SK-N-SH (cell line): ENCODE data around the gene PRUNE1. TPM values are rescaled to one million over a fixed set of nuclear protein-coding genes. Genes with fewer than 3 reads are reported as not detected.

Experiments
- CTCF ChIA-PET: fragments of 300-600, 350-600 bp; formaldehyde crosslinking; extraction: SDS; loops from one replicate; lab custom pipeline; 2021; lab: Yijun Ruan, JAX
- POLR2A ChIA-PET: fragments of 350-600 bp; sonication (Branson Sonifier 250); formaldehyde crosslinking; extraction: SDS; loops from one replicate; lab custom pipeline; 2020; ENCODE audit warnings: antibody characterized with exemption, inconsistent platforms; lab: Yijun Ruan, JAX
- DNase-seq: peaks from one replicate; pipeline ENCODE4 v3.0.0; 2012
- H2AFZ ChIP-seq: fragments of 200-600 bp; sonication (generic); 2 replicates; pipeline ENCODE4 v1.8.1; 2016; ENCODE audit warnings: antibody characterized with exemption, mild to moderate bottlenecking, low read depth
- H3F3A ChIP-seq: fragments of 200-600 bp; sonication (generic); replicated peaks from 2 replicates; pipeline ENCODE3; 2016; ENCODE audit warnings: antibody characterized with exemption, mild to moderate bottlenecking; ENCODE audit not compliant: insufficient read depth
- H3K27ac ChIP-seq, 2 experiments: fragments of 200-500 bp in 1 of 2; fragments of 200-600 bp in 1 of 2; sonication (Bioruptor generic) in 1 of 2; sonication (generic), shearing (Covaris generic) in 1 of 2; 2 replicates each; pipeline versions ENCODE4 v1.5.1 to v1.6.1; 2014 to 2016; ENCODE audit warnings: low read depth in 2 of 2, inconsistent platforms in 1 of 2, low read length in 1 of 2, mild to moderate bottlenecking in 1 of 2, mixed read lengths in 1 of 2
- H3K27me3 ChIP-seq: fragments of 200-600 bp; sonication (generic), shearing (Covaris generic); 2 replicates; pipeline ENCODE4 v1.6.1; 2016; ENCODE audit warnings: mixed run types; ENCODE audit not compliant: insufficient read depth
- H3K36me3 ChIP-seq, 2 experiments: fragments of 200-500 bp in 1 of 2; fragments of 200-600 bp in 1 of 2; sonication (Bioruptor generic) in 1 of 2; sonication (generic) in 1 of 2; replicated peaks in 1 of 2; 2 replicates each; pipeline versions ENCODE3 to v1.5.1; 2014 to 2016; ENCODE audit warnings: low read length in 1 of 2, mild to moderate bottlenecking in 1 of 2; ENCODE audit not compliant: insufficient read depth in 2 of 2, control insufficient read depth in 1 of 2
- H3K4me1 ChIP-seq, 2 experiments: fragments of 200-500 bp in 1 of 2; fragments of 200-600 bp in 1 of 2; sonication (Bioruptor generic) in 1 of 2; sonication (generic), shearing (Covaris generic) in 1 of 2; 2 replicates each; pipeline versions ENCODE4 v1.5.1 to v1.6.1; 2014 to 2016; ENCODE audit warnings: low read depth in 1 of 2, low read length in 1 of 2, mixed run types in 1 of 2; ENCODE audit not compliant: insufficient read depth in 2 of 2, control insufficient read depth in 1 of 2
- H3K4me2 ChIP-seq: fragments of 200-600 bp; sonication (generic), shearing (Covaris generic); 2 replicates; pipeline ENCODE4 v1.6.1; 2017; ENCODE audit warnings: mixed run types
- H3K4me3 ChIP-seq, 2 experiments: fragments of 200-500 bp in 1 of 2; fragments of 200-600 bp in 1 of 2; sonication (Bioruptor generic) in 1 of 2; sonication (generic), shearing (Covaris generic) in 1 of 2; 2 replicates each; pipeline versions ENCODE4 v1.5.1 to v1.8.1; 2014 to 2016; ENCODE audit warnings: low read depth in 2 of 2, inconsistent platforms in 1 of 2, low read length in 1 of 2, mild to moderate bottlenecking in 1 of 2, mixed read lengths in 1 of 2, moderate library complexity in 1 of 2
- H3K79me2 ChIP-seq: fragments of 200-600 bp; sonication (generic); 2 replicates; pipeline ENCODE4 v1.8.1; 2017; ENCODE audit warnings: mild to moderate bottlenecking; ENCODE audit not compliant: insufficient read depth
- H3K9ac ChIP-seq: fragments of 200-600 bp; sonication (generic); 2 replicates; pipeline ENCODE4 v1.6.1; 2017; ENCODE audit warnings: mixed run types
- H3K9me2 ChIP-seq: fragments of 200-600 bp; sonication (generic); 2 replicates; pipeline ENCODE4 v1.6.1; 2017; ENCODE audit warnings: mixed run types
- H3K9me3 ChIP-seq: fragments of 200-600 bp; sonication (generic); 2 replicates; pipeline ENCODE4 v1.6.1; 2017; ENCODE audit warnings: mixed run types, mild to moderate bottlenecking, moderate library complexity
- H4K20me1 ChIP-seq: fragments of 200-600 bp; sonication (generic); 2 replicates; pipeline ENCODE4 v1.6.1; 2017; ENCODE audit warnings: mild to moderate bottlenecking, mixed run types; ENCODE audit not compliant: insufficient read depth
- EP300 ChIP-seq, 2 experiments: IDR thresholded peaks; 2 replicates each; pipeline versions ENCODE4 v1.4.0 to v1.6.1; 2012; ENCODE audit warnings: borderline replicate concordance in 1 of 2, low read depth in 1 of 2, low read length in 1 of 2
- EZH2phosphoT487 ChIP-seq: fragments of 200-600 bp; sonication (generic); IDR thresholded peaks from 2 replicates; pipeline ENCODE4 v1.6.1; 2017; ENCODE audit warnings: low read depth, mixed run types, mild to moderate bottlenecking, antibody characterized with exemption, moderate library complexity, borderline replicate concordance
- FOSL2 ChIP-seq: IDR thresholded peaks from 2 replicates; pipeline ENCODE4 v1.4.0; 2012; ENCODE audit warnings: low read depth, mild to moderate bottlenecking, moderate library complexity, borderline replicate concordance
- FOXM1 ChIP-seq: IDR thresholded peaks from 2 replicates; pipeline ENCODE4 v1.4.0; 2012; ENCODE audit warnings: low read depth, mild to moderate bottlenecking
- GABPA ChIP-seq: IDR thresholded peaks from 2 replicates; pipeline ENCODE4 v1.4.0; 2012; ENCODE audit warnings: low read depth, mild to moderate bottlenecking
- GATA2 ChIP-seq: sonication (generic); formaldehyde crosslinking; IDR thresholded peaks from 2 replicates; pipeline ENCODE4 v1.5.0; 2020; ENCODE audit warnings: mild to moderate bottlenecking, missing genetic modification reagents
- JUND ChIP-seq: IDR thresholded peaks from 2 replicates; pipeline ENCODE4 v1.4.0; 2012
- MXI1 ChIP-seq: IDR thresholded peaks from 2 replicates; pipeline ENCODE4 v1.6.1; 2012; ENCODE audit warnings: mild to moderate bottlenecking, low read depth, low read length, improper control_type of control experiment
- NRF1 ChIP-seq: IDR thresholded peaks from 2 replicates; pipeline ENCODE4 v1.6.1; 2012; ENCODE audit warnings: low read depth, mild to moderate bottlenecking, low read length
- PBX3 ChIP-seq: IDR thresholded peaks from 2 replicates; pipeline ENCODE4; 2012
- POLR2AphosphoS5 ChIP-seq: IDR thresholded peaks from 2 replicates; pipeline ENCODE4 v1.6.1; 2012; ENCODE audit warnings: low read depth, low read length
- RCOR1 ChIP-seq: fragments of 150-350 bp; IDR thresholded peaks from 2 replicates; pipeline ENCODE4 v1.6.1; 2017; ENCODE audit warnings: antibody characterized with exemption, low read length
- RFX5 ChIP-seq: IDR thresholded peaks from 2 replicates; pipeline ENCODE4 v1.6.1; 2012; ENCODE audit warnings: mild to moderate bottlenecking, improper control_type of control experiment, low read length
- RXRA ChIP-seq: IDR thresholded peaks from 2 replicates; pipeline ENCODE4 v1.4.0; 2012; ENCODE audit warnings: low read depth, mild to moderate bottlenecking, borderline replicate concordance
- TAF1 ChIP-seq: IDR thresholded peaks from 2 replicates; pipeline ENCODE4 v1.6.1; 2012; ENCODE audit warnings: low read depth, mild to moderate bottlenecking, low read length, moderate library complexity, borderline replicate concordance
- TEAD4 ChIP-seq: IDR thresholded peaks from 2 replicates; pipeline ENCODE4 v1.4.0; 2012; ENCODE audit warnings: mild to moderate bottlenecking, borderline replicate concordance; ENCODE audit not compliant: insufficient read depth
- whole genome bisulfite sequencing: methylation state at CpG from one replicate; pipeline ENCODE4 v1.1.6; 2017; ENCODE audit warnings: low lambda C conversion rate; 5-methylcytosine and 5-hydroxymethylcytosine counted together
- polyA plus RNA-seq, 3 experiments: library from polyadenylated mRNA; depleted of rRNA; stranded (reverse); fragments of >200 nt; gene quantifications; 2 replicates each; pipeline ENCODE4 v1.2.3, GENCODE V29; 2012
- TF ChIP-seq, protein P1 (sequence below): fragments of 150-350 bp; IDR thresholded peaks from 2 replicates; pipeline ENCODE4 v1.6.1; 2016; ENCODE audit warnings: mild to moderate bottlenecking, low read depth, low read length
- TF ChIP-seq, protein P2 (sequence below): IDR thresholded peaks from 2 replicates; pipeline ENCODE4 v1.4.0; 2012; ENCODE audit warnings: low read depth
- TF ChIP-seq, protein P3 (sequence below): fragments of 200-600 bp; sonication (generic); IDR thresholded peaks from 2 replicates; pipeline ENCODE4 v1.6.1; 2017; ENCODE audit warnings: antibody characterized with exemption, mild to moderate bottlenecking, moderate library complexity
- TF ChIP-seq, protein P4 (sequence below): fragments of 150-350 bp; IDR thresholded peaks from 2 replicates; pipeline ENCODE4 v1.6.1; 2017; ENCODE audit warnings: antibody characterized with exemption, low read length, low read depth, borderline replicate concordance

The PRUNE1 gene
- polyA plus RNA-seq, 1 of the 3 experiments (the other 2 are of a cell fraction): 7.3 TPM

GRCh38 chr1:150994248-150994647 is 14.0 kb upstream of the PRUNE1 start:
- Histone ChIP-seq H3K36me3 (peaks cover 0 to 7% of the 10 kb centered on the region in 2 experiments), H3K27me3 (no peaks in the 10 kb centered on the region), H3K27ac (no peak overlapping the region), H3K4me2 (no peak overlapping the region), H3K9me3 (no peaks in the 10 kb centered on the region), H3K4me3 (no peak overlapping the region), H3F3A (no peaks in the 10 kb centered on the region), H3K9me2 (no peaks in the 10 kb centered on the region), H3K9ac (no peak overlapping the region), H3K79me2 (no peaks in the 10 kb centered on the region), H2AFZ (no peak overlapping the region), H3K4me1 (no peaks in the 10 kb centered on the region), H4K20me1 (no peaks in the 10 kb centered on the region)
- ChIA-PET POLR2A (interaction anchor here (1.2 kb wide), 2 partner anchors 12 to 14 kb away, joined by 3 to 6 read pairs; partner anchors contain the start of gene MINDY1), CTCF (interaction anchor here (0.8 to 15.9 kb wide), 6 partner anchors 11 to 739 kb away, joined by 3 to 371 read pairs (median 7); partner anchors contain the start of genes ANXA9, CERS2 and MINDY1)
- 94% methylated on average over 3 of the region's 3 CpGs for WGBS
- TF ChIP-seq JUND: no peak
- no peak for DNase-seq

DNA sequence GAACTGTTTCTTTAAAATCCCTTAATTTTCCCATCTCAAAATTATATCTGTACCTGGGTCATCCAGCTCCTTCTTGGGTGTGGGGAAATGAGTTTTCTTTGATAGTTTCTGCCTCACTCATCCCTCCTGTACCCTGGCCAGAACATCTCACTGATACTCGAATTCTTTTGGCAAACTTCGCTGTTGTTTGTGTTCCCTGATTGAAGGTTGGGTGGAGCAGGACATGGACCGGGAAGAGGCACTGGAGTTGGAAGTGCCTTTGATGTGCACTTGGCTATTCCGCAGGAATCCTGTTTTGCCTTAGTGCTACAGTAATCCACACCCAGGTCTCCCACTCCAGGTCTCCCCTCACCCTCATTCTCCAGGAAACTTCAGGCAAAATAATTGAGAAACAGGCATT is 12.8 kb upstream of the PRUNE1 start:
- no peak for DNase-seq
- Histone ChIP-seq H3F3A (no peaks in the 10 kb centered on the region), H3K27me3 (no peaks in the 10 kb centered on the region), H3K27ac (no peak overlapping the region), H3K9ac (no peak overlapping the region), H3K4me1 (no peaks in the 10 kb centered on the region), H2AFZ (no peak overlapping the region), H3K36me3 (peaks cover 0 to 8% of the 10 kb centered on the region in 2 experiments), H3K9me2 (no peaks in the 10 kb centered on the region), H3K4me3 (no peak overlapping the region), H3K9me3 (no peaks in the 10 kb centered on the region), H3K4me2 (no peak overlapping the region), H4K20me1 (no peaks in the 10 kb centered on the region), H3K79me2 (no peaks in the 10 kb centered on the region)
- 44% methylated on average over 4 of the region's 4 CpGs for WGBS
- ChIA-PET CTCF (interaction anchor here (0.8 to 15.9 kb wide), 19 partner anchors 10 to 740 kb away, joined by 3 to 371 read pairs (median 4); partner anchors contain the start of genes ANXA9, C1orf56, CERS2 and MINDY1), POLR2A (interaction anchor here (1.2 kb wide), 1 partner anchor 11 kb away, joined by 6 read pairs; the partner anchor contains the start of gene MINDY1)
- no peak for TF ChIP-seq POLR2AphosphoS5
- no peak for TF ChIP-seq TAF1
- TF ChIP-seq GATA2 (CRISPR knock-in tag): no peak
- no peak for TF ChIP-seq FOXM1
- no peak for TF ChIP-seq GABPA
- TF ChIP-seq RFX5: no peak
- TF ChIP-seq EP300 (IDR thresholded peaks at IDR 0.05; ENCODE audit: borderline replicate concordance in 1 of 2, low read depth in 1 of 2, low read length in 1 of 2): no peak
- TF ChIP-seq RXRA: no peak
- no peak for TF ChIP-seq EZH2phosphoT487
- TF ChIP-seq, protein P1, sequence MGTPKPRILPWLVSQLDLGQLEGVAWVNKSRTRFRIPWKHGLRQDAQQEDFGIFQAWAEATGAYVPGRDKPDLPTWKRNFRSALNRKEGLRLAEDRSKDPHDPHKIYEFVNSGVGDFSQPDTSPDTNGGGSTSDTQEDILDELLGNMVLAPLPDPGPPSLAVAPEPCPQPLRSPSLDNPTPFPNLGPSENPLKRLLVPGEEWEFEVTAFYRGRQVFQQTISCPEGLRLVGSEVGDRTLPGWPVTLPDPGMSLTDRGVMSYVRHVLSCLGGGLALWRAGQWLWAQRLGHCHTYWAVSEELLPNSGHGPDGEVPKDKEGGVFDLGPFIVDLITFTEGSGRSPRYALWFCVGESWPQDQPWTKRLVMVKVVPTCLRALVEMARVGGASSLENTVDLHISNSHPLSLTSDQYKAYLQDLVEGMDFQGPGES: no peak
- TF ChIP-seq PBX3: no peak
- TF ChIP-seq TEAD4: no peak
- TF ChIP-seq RCOR1: no peak
- TF ChIP-seq, protein P2, sequence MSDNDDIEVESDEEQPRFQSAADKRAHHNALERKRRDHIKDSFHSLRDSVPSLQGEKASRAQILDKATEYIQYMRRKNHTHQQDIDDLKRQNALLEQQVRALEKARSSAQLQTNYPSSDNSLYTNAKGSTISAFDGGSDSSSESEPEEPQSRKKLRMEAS: no peak
- no peak for TF ChIP-seq FOSL2
- no peak for TF ChIP-seq NRF1
- no peak for TF ChIP-seq MXI1
- TF ChIP-seq, protein P3, sequence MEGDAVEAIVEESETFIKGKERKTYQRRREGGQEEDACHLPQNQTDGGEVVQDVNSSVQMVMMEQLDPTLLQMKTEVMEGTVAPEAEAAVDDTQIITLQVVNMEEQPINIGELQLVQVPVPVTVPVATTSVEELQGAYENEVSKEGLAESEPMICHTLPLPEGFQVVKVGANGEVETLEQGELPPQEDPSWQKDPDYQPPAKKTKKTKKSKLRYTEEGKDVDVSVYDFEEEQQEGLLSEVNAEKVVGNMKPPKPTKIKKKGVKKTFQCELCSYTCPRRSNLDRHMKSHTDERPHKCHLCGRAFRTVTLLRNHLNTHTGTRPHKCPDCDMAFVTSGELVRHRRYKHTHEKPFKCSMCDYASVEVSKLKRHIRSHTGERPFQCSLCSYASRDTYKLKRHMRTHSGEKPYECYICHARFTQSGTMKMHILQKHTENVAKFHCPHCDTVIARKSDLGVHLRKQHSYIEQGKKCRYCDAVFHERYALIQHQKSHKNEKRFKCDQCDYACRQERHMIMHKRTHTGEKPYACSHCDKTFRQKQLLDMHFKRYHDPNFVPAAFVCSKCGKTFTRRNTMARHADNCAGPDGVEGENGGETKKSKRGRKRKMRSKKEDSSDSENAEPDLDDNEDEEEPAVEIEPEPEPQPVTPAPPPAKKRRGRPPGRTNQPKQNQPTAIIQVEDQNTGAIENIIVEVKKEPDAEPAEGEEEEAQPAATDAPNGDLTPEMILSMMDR: no peak
- TF ChIP-seq, protein P4, sequence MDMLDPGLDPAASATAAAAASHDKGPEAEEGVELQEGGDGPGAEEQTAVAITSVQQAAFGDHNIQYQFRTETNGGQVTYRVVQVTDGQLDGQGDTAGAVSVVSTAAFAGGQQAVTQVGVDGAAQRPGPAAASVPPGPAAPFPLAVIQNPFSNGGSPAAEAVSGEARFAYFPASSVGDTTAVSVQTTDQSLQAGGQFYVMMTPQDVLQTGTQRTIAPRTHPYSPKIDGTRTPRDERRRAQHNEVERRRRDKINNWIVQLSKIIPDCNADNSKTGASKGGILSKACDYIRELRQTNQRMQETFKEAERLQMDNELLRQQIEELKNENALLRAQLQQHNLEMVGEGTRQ: no peak
